HG03558 (cell line): ENCODE measurements around the gene MORN1.

Source experiments
- ATAC-seq: cut with Tn5 transposase; IDR thresholded peaks from one replicate; pipeline ENCODE4 v1.9.1; 2021; ENCODE audit warnings: moderate number of reproducible peaks; ENCODE audit not compliant: unreplicated experiment; ENCODE audit errors: extremely low read depth

MORN1 gene

DNA sequence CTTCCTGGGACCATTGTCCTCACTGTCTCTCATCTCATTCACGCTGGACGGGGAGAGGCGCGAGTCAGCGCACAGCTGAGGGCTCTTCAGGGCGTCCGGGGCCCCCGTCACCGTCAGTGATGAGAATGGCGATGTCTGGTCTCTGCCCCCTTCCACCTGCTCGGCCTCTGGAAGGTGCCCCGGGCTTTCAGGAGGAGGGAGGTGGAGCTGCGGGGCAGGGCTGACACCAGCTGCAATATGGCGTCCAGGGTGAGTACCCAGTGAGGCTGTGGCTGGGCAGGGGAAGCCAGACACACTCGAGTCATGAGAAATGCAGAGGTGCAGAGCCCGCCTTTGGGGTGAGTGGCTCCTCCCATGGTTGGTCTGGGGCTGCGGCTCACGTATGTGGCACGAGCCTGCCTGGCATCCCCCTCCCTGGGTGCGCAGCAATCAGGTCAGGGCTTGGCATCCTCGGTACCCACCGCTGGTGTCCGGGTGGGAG is 15.1 kb downstream of the MORN1 start:
- ATAC-seq, result no peak

DNA sequence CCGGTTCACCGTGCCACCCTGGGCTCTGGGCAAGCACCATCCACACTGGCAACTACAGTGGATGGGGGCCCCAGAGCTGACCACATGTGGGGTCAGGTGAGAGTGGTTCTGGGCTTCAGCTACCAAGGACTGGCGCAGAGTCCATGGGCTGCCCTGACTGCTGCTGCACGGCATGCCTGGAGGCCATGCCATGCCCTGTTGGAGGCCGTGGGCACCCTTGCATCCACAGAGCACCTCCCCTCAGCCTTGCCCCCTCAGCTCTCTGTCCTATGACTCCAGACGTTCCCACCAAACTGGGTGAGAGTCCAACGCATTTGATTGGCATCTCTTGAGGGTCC is 15.5 kb downstream of the MORN1 start:
- ATAC-seq, result no peak

DNA sequence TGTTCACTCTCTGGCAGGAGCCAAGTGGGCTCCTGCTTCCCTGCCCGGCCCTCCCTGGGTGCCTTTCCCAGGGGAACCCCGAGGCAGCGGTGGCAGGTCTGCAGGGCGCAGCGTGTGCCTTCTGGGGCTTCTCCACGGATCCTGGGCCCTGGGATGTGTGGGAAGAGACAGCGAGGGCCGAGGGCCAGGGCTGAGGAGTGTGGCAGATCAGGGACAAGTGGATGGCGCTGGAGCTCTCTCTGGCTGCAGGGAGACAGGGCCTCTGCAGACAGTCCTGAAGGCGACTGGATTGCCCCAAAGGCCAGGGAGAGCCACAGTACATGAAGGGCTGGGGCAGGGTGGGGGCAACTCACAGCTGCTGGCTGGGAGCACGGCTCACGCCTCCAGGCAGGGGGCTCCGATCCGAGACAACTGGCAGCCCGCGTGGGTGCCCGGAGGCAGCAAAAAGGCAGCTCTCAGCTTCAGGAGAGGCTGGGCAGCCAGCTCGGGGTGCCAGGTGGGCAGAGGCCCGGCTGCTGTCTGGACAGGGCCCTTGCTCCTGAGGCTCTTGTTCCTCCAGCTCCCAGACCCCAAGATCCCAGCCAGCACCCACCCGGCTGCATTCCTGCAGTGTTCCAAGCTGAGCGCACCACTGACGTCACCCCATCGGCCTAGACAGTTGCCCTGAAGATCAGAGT is 16.0 kb downstream of the MORN1 start:
- no peak for ATAC-seq

DNA sequence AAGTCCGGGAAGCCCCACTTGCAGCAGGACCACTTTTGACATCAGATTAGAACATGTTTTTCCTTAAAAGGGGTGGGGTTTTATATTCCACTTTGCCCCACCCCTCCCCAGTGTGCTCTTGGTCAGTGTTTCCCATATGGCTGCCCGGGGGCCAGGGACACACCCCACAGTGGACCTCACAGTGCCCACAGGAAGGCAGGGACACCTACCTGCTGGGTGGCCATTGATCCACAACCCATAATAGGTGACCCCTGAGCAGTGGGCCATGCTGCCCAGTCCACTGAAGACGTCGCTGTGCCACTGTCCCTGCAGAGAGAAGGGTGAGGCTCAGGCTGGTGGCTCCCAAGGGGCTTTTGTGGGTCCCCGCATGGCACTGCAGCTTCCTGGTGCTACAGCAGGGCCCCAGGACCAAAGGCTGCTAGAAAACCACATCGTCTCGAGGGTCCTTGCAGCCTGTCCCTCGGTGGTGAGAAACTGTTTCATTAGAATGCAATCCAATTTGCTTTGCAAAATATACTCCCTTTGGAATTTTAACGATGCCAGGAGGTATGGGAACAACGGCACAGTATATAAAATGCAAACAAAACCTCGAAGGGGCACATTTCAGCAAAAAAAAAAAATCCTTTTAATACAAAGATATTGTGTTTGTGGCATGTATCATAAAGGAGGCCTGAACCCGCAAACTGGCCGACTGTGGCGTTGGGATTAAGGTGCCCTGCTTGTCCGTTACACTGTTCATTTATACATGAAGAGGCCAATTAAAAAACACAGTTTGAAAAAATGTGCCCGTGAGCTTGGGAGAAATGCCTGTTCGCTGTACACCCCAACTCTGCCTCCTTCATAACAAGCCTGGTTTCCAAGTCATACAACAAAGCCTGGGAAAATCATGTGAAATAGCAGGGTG is 16.9 kb downstream of the MORN1 start:
- ATAC-seq, result no peak

DNA sequence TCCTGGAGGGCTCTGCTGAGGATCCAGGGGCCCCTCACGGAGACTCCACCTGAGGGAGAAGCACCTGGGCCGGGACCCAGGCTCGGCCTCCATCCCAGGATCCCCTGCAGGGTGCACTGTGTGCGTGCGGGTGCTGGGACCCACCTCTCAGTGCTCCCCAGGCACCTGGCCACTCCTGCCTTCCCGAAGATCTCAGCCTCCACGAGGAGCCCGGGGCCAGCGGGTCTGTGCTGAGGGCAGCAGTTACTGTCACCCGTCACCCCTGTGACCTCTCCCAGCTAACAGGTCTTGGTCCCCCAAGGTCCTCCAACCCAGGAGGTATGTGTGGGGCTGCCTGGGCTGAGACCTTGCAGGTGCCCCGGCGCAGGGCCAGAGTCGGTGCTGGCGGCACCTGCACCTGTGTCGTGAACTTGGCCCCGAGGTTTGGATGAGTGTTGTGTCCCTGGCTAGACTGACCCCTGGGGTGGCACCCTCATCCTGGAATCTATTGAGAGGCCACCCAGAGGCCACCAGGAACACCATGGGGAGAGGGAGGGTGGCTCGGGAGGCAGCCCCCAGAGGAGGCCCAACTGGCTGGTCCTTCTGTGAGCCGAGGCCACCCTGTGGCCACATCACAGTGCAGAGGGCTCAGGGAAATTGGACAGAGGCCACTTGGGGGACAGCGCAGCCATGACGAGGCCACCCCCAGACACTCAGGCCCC is 17.7 kb downstream of the MORN1 start:
- ATAC-seq, result no peak

DNA sequence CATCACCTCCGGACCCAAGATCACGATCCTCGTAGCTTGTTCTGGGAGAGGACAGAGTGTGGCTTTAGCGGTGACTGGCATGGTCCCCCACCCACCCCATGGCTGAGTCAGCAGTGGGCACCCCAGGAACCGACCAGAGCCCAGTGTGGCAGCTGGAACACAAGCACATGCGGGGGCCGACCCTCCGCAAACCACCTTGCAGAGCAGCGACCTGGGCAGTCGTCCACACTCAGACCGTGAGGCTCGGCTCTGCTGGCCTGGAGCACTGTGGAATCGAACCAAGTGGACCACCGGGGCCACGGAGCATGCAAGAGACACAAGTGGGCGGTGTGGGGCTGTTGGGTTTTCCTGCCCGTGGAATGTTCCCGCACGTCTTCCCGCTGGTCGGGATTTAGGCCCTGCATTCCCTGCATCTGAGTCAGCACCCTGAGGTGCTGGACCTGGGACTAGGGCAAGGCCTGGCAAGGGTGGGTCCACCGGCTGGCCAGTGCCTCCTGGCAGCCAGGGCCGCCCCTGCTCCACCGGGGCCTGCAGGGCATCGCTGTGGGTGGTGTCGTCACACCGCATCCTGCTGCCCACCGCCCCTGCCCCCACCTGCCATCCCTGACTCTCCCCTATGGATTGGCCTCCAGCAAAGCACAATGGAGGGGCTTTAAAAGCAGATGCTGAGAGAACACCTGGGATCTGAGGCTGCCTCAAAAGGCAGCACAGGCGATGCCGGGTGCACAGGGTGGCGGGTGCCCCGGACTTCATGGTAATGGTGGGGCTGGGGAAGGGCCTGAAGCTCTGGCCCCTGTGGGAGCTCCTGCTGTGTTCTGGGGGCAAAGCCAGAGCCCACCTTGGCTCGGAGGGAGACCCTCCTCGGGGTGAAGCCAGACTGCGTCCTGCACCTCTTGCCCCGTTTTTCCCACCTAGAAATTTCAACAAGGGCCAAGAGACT is 18.5 kb downstream of the MORN1 start:
- ATAC-seq, result no peak

DNA sequence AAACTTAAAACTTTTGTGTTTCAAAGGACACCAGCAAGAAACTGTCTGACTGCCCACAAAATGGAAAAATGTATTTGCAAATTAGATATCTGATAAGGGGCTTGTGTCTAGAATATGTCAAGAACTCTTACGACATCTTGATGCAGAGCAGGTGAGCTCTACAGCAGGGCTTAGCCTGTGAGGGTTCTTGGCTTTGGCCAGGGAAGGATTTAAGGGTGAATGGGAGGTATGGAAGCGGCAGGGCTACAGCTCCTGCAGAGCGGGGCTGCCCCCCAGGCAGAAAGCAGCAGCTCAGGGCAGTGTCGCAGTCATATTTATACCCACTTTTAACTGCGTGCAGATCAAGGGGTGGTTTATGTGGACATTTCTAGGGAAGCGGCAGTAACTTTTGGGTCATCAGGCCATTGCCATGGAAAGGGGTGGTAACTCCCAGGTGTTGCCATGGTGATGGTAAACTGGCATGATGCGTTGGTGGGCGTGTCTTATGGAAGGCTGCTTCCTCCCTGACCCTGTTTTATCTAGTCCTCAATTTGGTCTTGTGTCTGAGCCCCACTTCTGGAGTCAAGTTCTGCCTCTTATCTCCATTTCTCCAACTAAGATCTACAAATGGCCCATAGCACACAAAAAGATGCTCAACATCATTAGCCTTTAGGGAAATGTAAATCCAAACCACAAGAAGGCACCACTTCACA is 23.2 kb downstream of the MORN1 start:
- no peak for ATAC-seq

DNA sequence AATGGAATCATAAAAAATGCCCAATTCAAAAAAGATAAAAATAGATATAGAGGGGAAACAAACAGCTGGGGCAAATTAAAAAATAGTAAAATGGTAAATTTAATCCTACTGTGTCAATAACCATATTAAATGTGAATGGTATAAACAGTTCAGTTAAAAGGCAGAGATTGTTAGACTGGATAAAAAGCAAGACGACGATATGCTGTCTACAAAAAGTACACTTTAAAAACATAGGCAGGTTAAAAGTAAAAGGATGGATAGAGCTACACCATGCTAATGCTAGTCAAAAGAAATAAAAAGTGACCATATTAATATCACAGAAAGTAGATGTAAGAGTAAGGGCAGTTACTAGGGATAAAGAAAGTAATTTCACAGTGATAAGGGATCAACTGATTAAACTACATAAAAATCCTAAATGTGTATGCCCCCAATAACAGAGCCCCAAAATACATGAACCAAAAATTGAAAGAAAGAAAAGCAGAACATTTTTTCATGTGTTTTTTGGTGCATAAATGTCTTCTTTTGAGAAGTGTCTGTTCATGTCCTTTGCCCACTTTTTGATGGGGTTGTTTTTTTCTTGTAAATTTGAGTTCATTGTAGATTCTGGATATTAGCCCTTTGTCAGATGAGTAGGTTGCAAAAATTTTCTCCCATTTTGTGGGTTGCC is 27.4 kb downstream of the MORN1 start:
- no peak for ATAC-seq

DNA sequence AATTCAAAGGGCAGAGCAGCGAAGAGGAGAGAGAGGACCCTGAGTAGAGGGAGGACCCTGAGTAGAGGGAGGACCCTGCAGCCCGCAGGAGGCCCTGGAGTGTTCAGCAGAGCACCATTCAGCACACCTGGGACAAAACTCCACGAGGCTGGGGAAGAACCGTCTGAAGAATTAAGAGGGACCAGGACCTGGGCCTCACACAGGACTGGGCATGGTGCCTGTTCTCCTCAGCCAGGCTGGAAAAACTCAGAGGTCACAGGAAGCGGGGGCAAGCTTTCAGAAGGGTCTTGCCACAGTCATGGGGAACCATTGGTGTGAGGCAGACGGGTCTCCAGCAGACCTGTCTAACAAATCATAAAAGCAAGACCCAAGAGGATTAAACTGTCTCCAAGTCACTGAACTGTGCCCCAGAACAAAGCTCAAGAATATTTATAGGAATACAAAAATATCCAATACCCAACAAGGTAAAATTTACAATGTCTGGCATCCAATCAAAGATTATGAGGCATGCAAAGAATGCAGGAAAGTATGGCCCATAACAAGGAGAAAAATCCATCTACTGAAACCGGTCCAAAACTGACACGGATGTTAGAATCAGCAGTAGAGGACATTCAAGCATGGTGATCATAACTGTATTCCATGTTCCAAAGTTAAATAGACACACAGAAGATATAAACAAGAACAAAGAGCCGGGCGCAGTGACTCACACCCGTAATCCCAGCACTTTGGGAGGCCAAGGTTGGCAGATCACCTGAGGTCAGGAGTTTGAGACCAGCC is 30.6 kb downstream of the MORN1 start:
- no peak for ATAC-seq

DNA sequence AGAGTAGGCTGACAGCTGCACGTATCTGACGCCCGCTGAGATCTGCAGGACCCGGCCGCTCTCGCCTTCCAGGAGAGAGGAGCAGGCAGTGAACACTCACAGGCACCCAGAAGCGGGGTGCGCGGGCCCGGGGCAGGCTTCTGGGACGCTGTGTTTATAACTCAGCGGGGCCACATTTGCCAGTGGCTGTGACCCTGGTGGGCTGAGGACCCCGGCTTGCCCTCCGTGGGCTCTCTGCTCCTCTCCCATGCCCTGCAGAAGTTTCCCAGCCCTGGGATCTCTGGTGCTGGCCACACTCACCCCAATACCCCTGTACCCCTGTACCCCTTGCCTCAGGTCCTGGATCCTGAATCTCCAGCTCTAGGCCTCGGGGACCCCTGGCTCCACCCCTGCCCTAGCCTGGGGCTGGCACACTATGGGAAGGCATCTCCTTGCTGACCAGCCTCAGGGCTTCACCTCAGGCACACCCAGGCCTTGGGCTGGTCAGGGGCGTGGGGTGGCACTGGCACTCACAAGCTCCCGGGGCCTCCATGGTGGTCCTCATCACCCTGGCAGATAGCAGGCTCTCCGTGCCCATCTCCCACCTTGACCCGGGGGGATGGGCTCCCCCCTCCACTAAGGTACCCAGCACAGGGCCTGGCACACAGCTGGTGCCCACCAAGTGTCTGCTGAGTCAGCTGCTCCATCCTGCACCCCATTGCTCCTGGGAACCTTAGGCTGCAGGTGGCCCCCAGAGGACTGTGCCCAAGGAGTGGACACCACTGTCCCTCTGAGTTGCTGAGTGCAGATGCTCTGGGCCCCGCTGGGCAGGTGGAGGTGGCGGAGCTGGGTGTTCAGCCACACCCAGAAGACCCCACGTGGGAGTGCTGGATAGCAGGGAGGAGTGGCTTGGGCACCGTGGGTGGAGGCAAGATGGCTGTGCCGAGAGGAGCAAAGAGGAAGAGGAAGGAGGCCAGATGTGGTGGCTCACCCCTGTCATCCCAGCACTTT is 32.4 kb downstream of the MORN1 start:
- ATAC-seq, result no peak

DNA sequence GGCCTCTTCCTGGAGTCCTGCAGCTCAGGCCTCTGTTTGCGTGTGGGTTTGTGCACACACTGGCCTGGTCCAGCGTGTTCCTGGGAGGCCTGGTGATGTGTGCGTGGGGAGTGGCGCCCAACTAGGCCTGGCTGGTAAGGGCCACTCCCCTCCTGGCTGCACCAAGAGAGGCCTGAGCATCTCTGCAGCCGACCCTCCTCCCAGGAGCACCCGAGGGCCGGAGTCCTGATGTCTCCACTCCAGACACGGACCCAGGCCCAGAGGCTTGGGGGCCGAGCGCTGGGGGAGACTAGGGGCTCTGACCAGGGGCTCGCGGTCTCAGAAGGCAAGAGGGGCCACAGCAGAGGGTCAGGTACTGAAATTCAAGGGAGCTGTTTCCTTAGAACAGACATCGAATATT is 33.3 kb downstream of the MORN1 start:
- no peak for ATAC-seq

DNA sequence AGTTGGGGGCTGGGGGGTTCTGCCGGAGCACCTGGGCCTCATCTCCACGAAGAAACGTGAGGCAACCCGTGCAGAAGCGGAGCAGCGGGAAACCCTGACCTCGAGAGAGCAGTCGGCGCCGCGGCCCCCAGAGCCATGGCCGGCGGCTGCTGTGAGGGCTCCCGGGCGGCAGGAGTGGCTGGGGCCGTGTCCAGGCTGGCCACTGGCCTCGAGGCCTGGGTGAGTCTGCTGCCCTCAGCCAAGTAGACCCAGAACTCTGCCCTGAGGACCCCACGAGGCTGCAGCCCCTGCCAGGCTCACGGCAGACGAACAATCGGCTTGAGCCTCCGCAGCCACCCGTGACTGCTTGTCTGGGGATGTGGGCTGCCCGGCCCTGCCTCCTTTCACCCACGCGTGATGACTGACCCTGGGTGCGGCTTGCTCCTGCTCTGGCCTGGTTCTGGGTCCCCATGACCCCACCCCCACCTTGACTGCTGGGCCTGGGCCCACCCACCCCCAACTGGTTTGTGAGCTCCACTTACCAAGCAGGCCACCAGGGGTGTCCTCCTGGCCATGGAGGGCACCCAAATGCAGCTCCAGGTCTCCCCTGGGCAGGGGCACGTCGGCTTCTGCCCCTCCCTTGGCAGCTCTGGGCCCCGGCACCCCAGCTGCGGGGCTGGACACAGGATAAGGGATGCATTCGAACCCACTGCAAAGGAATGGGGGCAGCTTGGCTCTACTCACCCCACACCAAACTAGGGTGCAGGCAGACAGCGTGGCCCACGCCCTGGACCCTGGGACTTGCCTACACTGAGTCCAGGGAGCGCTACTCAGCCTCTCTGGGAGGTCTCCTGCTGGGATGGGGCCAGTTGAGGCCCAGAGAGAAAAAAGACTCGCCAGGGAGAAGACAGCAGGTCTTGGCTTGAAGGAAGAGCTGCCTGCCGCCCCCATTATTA is 34.2 kb downstream of the MORN1 start:
- ATAC-seq, result no peak

DNA sequence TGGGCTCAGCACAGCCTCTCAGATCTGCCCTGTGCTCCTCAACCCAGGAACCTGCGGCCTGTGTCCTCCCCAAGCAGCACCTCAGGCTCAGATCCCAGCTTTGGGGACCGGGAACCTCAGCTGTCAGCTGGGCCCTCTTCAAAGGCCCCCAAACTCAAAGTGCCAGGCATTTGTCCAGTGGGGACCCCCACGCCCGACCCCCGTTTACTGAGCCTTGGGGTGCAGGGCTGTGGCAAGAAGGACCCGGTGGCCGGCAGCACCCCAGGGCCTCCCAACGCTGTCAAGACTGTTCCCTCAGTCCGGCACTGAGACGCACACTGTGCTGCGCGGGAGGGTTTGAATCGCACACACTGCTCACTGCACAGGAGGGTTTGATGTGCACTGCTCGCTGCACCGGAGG is 35.0 kb downstream of the MORN1 start:
- no peak for ATAC-seq

DNA sequence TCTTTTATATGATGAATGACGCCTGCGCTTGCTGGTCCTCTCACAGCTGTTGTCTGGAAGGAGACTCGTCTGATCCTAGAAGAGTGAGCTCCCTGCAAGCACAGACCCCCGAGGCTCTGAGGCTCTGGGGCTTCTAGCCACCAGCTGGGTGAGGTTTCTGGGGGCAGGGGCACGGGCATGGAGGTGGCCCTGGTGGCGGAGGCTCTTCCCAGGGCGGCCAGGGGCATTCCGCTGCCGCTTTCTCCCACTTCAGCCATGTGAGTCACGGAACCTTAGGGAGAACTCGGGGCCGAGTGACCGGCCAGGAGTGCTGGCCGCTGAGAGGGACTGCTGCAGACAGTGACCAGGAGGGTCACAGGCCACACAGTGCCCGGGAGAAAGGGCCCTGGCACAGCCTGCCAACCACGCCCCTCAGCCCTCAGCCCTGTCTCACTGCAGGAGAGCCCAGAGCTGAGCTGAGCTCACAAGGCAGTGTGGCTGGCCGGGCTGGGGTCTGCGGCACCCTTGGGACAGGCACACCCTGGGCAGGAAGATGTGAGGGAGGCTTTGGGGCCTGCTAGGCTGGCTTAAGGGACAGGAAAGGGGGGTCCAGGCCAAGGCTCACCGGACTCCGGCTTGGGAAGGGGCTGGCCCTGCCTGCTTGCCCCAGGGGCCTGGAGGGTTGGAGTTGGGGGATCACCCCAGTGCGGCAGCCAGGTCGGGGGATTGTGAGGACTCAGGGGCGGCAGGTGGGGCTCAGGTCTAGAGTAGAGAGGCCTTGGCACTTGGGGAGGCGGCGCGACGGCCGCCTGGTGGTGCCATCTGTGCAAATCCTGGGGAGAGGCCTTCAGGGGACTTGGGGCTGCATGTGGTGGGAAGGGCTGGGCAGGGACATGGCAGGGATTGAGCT is 35.7 kb downstream of the MORN1 start:
- ATAC-seq, result no peak
